GM23248 (cell line): Measurements from ENCODE around the gene NDUFAF7.
"Not testable (repeated sequence)": the region's sequence is repeated elsewhere in the genome, so short reads cannot be mapped to it uniquely, and the experiment has no call there.

ENCODE experiments used
- EZH2 ChIP-seq: fragments of 200-600 bp; sonication (generic); IDR thresholded peaks from 2 replicates; pipeline ENCODE4 v1.6.1; 2018; ENCODE audit warnings: antibody characterized with exemption, mild to moderate bottlenecking; ENCODE audit not compliant: insufficient read depth, poor library complexity, severe bottlenecking
- EZH2phosphoT487 ChIP-seq: fragments of 200-600 bp; sonication (generic); IDR thresholded peaks from 2 replicates; pipeline ENCODE4 v1.6.1; 2018; ENCODE audit warnings: antibody characterized with exemption, moderate library complexity, mild to moderate bottlenecking, low read depth; ENCODE audit not compliant: insufficient read depth

DNA sequence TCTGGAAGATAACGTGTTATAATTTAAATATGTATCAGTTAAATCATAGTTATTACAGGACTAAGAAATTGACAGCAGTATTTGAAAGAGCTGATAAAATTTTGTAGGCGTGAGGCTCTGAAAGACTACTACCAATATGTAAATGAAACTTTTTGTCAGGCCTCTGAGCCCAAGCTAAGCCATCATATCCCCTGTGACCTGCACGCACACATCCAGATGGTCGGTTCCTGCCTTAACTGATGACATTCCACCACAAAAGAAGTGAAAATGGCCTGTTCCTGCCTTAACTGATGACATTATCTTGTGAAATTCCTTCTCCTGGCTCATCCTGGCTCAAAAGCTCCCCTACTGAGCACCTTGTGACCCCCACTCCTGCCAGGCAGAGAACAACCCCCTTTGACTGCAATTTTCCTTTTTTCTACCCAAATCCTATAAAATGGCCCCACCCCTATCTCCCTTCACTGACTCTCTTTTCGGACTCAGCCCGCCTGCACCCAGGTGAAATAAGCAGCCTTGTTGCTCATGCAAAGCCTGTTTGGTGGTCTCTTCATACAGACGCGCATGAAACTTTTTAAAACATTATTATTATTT is 26.3 kb upstream of the NDUFAF7 start:
- TF ChIP-seq EZH2, EZH2phosphoT487: not testable (repeated sequence)
